GM18499 (cell line): ENCODE results near the gene RHOBTB1.
"Not testable (repeated sequence)": the region's sequence is repeated elsewhere in the genome, so short reads cannot be mapped to it uniquely, and the experiment has no call there.

Experiments used
- ATAC-seq: cut with Tn5 transposase; IDR thresholded peaks from one replicate; pipeline ENCODE4 v1.9.1; 2021; ENCODE audit warnings: moderate number of reproducible peaks; ENCODE audit not compliant: insufficient read depth, unreplicated experiment

RHOBTB1 gene

GRCh38 chr10:60872451-60872850 is 71.5 kb downstream of the RHOBTB1 start:
- no peak for ATAC-seq

GRCh38 chr10:60871215-60871614 is 72.8 kb downstream of the RHOBTB1 start:
- ATAC-seq: no peak

- no peak for ATAC-seq
These were observed 73.2 kb downstream of the RHOBTB1 start for GRCh38 chr10:60870803-60871202.

- no peak for ATAC-seq
These were observed 73.6 kb downstream of the RHOBTB1 start for GRCh38 chr10:60870416-60870728.

- no peak for ATAC-seq
These were observed 74.2 kb downstream of the RHOBTB1 start for GRCh38 chr10:60869652-60870415.

GRCh38 chr10:60868946-60869345 is 75.0 kb downstream of the RHOBTB1 start:
- ATAC-seq: no peak

GRCh38 chr10:60865198-60865783 is 78.7 kb downstream of the RHOBTB1 start:
- no peak for ATAC-seq

GRCh38 chr10:60863796-60864195 is 80.2 kb downstream of the RHOBTB1 start:
- no peak for ATAC-seq

GRCh38 chr10:60862517-60862916 is 81.5 kb downstream of the RHOBTB1 start:
- no peak for ATAC-seq

- ATAC-seq: no peak
These were observed 87.6 kb downstream of the RHOBTB1 start for GRCh38 chr10:60856405-60856804.

GRCh38 chr10:60853637-60854036 is 90.3 kb downstream of the RHOBTB1 start:
- no peak for ATAC-seq

- ATAC-seq: no peak
These were observed 90.9 kb downstream of the RHOBTB1 start for GRCh38 chr10:60853107-60853506.

GRCh38 chr10:60849740-60850139 is 94.2 kb downstream of the RHOBTB1 start:
- ATAC-seq: no peak

GRCh38 chr10:60849217-60849616 is 94.8 kb downstream of the RHOBTB1 start:
- no peak for ATAC-seq

GRCh38 chr10:60848680-60849079 is 95.3 kb downstream of the RHOBTB1 start:
- no peak for ATAC-seq

GRCh38 chr10:60848126-60848525 is 95.9 kb downstream of the RHOBTB1 start:
- no peak for ATAC-seq

GRCh38 chr10:60846173-60846572 is 97.8 kb downstream of the RHOBTB1 start:
- ATAC-seq: no peak

- ATAC-seq: no peak
These were observed 98.9 kb downstream of the RHOBTB1 start for GRCh38 chr10:60845038-60845437.

GRCh38 chr10:60842694-60843093 is 101.3 kb downstream of the RHOBTB1 start:
- no peak for ATAC-seq

GRCh38 chr10:60841227-60841626 is 102.8 kb downstream of the RHOBTB1 start:
- not testable (repeated sequence) for ATAC-seq

- no peak for ATAC-seq
These were observed 108.9 kb downstream of the RHOBTB1 start for GRCh38 chr10:60835049-60835448.

GRCh38 chr10:60834401-60834800 is 109.6 kb downstream of the RHOBTB1 start:
- ATAC-seq: no peak
